Ramos (cell line): Measurements from ENCODE around the gene TMTC3.

Source experiments
- in situ Hi-C: fragments of 300-500 bp; cut with MboI; formaldehyde crosslinking; loops from one replicate; pipeline ENCODE4 v1.14.3; 2022; ENCODE audit warnings: low sequenced_read_pairs; ENCODE audit not compliant: unreplicated experiment

The TMTC3 gene

GRCh38 chr12:88156075-88156654 lies 14.1 kb downstream of the TMTC3 start:
- in situ Hi-C loops = no loop called here

- in situ Hi-C loops = no loop called here
Observed at GRCh38 chr12:88163371-88163770, 21.3 kb downstream of the TMTC3 start.

- in situ Hi-C loops = no loop called here
Observed at GRCh38 chr12:88166179-88166578, 24.1 kb downstream of the TMTC3 start.

- in situ Hi-C loops = no loop called here
Observed at GRCh38 chr12:88167384-88167783, 25.3 kb downstream of the TMTC3 start.

GRCh38 chr12:88172844-88173407 lies 30.8 kb downstream of the TMTC3 start:
- in situ Hi-C loops = no loop called here

- in situ Hi-C loops = no loop called here
Observed at GRCh38 chr12:88175544-88175943, 33.4 kb downstream of the TMTC3 start.

GRCh38 chr12:88179436-88180014 lies 37.4 kb downstream of the TMTC3 start:
- in situ Hi-C loops = no loop called here

- in situ Hi-C loops = no loop called here
Observed at GRCh38 chr12:88181881-88182280, 39.8 kb downstream of the TMTC3 start.

- in situ Hi-C loops = no loop called here
Observed at GRCh38 chr12:88182416-88182815, 40.3 kb downstream of the TMTC3 start.

- in situ Hi-C loops = no loop called here
Observed at GRCh38 chr12:88184196-88184595, 42.1 kb downstream of the TMTC3 start.

- in situ Hi-C loops = no loop called here
Observed at GRCh38 chr12:88185279-88185678, 43.2 kb downstream of the TMTC3 start.

GRCh38 chr12:88185988-88186387 lies 43.9 kb downstream of the TMTC3 start:
- in situ Hi-C loops = no loop called here

GRCh38 chr12:88187571-88187970 lies 45.5 kb downstream of the TMTC3 start:
- in situ Hi-C loops = no loop called here

GRCh38 chr12:88188180-88188579 lies 46.1 kb downstream of the TMTC3 start:
- in situ Hi-C loops = no loop called here

- in situ Hi-C loops = no loop called here
Observed at GRCh38 chr12:88192426-88192825, 50.3 kb downstream of the TMTC3 start.

- in situ Hi-C loops = no loop called here
Observed at GRCh38 chr12:88194868-88195267, 52.8 kb downstream of the TMTC3 start.

GRCh38 chr12:88200029-88200428 lies 57.9 kb downstream of the TMTC3 start:
- in situ Hi-C loops = no loop called here

GRCh38 chr12:88202500-88202899 lies 60.4 kb downstream of the TMTC3 start:
- in situ Hi-C loops = no loop called here

- in situ Hi-C loops = no loop called here
Observed at GRCh38 chr12:88206601-88207000, 64.5 kb downstream of the TMTC3 start.

GRCh38 chr12:88207921-88208620 lies 66.0 kb downstream of the TMTC3 start:
- in situ Hi-C loops = no loop called here

GRCh38 chr12:88208661-88209060 lies 66.6 kb downstream of the TMTC3 start:
- in situ Hi-C loops = no loop called here
